ENCODE results near the gene CGN. TPM values are rescaled to one million over a fixed set of nuclear protein-coding genes. Genes with fewer than 3 reads are reported as not detected.

Gene CGN
- 9.3 TPM for total RNA-seq

- peak; percentile 89 for ATAC-seq
Measured at GRCh38 chr1:151510957-151511635, at the start of gene CGN. TSS of gene CGN (plus strand) at chr1:151511387. CDS start at chr1:151518520, 7,133 bp downstream.

GRCh38 chr1:151461694-151462093 lies 49.5 kb upstream of the CGN start:
- ATAC-seq = no peak

GRCh38 chr1:151465026-151465425 lies 46.2 kb upstream of the CGN start:
- no peak for ATAC-seq

GRCh38 chr1:151472856-151473731 lies 38.1 kb upstream of the CGN start:
- peak; percentile 64 for ATAC-seq

- ATAC-seq = no peak
Measured at GRCh38 chr1:151474745-151475144, 36.4 kb upstream of the CGN start.

- peak; percentile 59 for ATAC-seq
Measured at GRCh38 chr1:151475175-151475574, 36.0 kb upstream of the CGN start.

GRCh38 chr1:151476083-151476482 lies 35.1 kb upstream of the CGN start:
- no peak for ATAC-seq

GRCh38 chr1:151477066-151477465 lies 34.1 kb upstream of the CGN start:
- ATAC-seq = no peak

- ATAC-seq = no peak
Measured at GRCh38 chr1:151478140-151478812, 32.9 kb upstream of the CGN start.

GRCh38 chr1:151478923-151479322 lies 32.3 kb upstream of the CGN start:
- no peak for ATAC-seq

- no peak for ATAC-seq
Measured at GRCh38 chr1:151479462-151479861, 31.7 kb upstream of the CGN start.

- no peak for ATAC-seq
Measured at GRCh38 chr1:151482017-151482416, 29.2 kb upstream of the CGN start.

- ATAC-seq = no peak
Measured at GRCh38 chr1:151485685-151486255, 25.4 kb upstream of the CGN start.

GRCh38 chr1:151486557-151486956 lies 24.6 kb upstream of the CGN start:
- no peak for ATAC-seq

GRCh38 chr1:151491641-151492040 lies 19.5 kb upstream of the CGN start:
- no peak for ATAC-seq

GRCh38 chr1:151492120-151492519 lies 19.1 kb upstream of the CGN start:
- no peak for ATAC-seq

- ATAC-seq = no peak
Measured at GRCh38 chr1:151493042-151493441, 18.1 kb upstream of the CGN start.

- peak; percentile 81 for ATAC-seq
Measured at GRCh38 chr1:151494741-151495281, 16.4 kb upstream of the CGN start.

- ATAC-seq = no peak
Measured at GRCh38 chr1:151495316-151495715, 15.9 kb upstream of the CGN start.

- no peak for ATAC-seq
Measured at GRCh38 chr1:151499365-151499764, 11.8 kb upstream of the CGN start.

GRCh38 chr1:151499930-151500329 lies 11.3 kb upstream of the CGN start:
- peak; percentile 38 for ATAC-seq

GRCh38 chr1:151501474-151501873 lies 9.7 kb upstream of the CGN start:
- peak; percentile 55 for ATAC-seq

Measured in esophagus mucosa (tissue), 1 donor.